Measurements from ENCODE around the gene RAB36.

DNA sequence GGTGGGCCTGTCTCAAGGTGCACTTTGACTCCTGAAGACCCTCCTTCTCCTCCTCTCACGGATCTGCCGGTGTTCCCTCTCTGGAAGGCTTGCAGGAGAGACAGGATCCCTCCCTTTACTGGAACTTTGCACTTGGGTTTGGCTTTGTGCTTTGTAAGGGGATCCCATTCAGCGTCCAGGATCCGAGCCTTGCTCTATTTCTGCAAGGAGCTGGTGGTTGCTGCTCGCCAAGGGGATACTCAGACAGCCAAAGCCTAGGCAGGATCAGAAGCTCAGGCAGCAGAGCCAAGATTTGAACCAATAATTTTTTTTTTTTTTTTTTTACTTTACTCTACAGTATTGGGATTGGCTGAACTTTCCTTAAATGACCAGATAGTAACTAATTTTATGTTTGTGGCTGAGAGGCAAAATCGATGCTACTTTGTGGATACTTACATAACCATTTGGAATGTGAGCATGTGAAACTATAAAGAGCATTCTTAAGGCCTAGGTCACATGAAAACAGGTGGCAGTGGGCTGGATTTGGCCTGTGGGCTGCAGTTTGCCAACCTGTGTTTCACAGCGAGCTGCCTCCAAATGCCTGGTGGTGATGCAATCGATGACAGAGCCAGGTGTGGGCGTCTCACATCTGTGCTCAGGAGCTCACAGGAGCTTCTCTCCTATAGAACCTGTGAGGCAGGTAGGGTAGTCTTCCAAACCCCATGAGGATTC lies 60.2 kb downstream of the RAB36 start:
- TF ChIP-seq TCF7 (IDR thresholded peaks at IDR 0.05; ENCODE audit: borderline replicate concordance) (no peak), POLR2AphosphoS5 (IDR thresholded peaks at IDR 0.05; ENCODE audit: control insufficient read depth, insufficient read depth, low read depth, low read length) (no peak), MYC (IDR thresholded peaks at IDR 0.05; ENCODE audit: low read depth, low read length) (no peak), MYC (CRISPR knock-in tag; IDR thresholded peaks at IDR 0.05; ENCODE audit: borderline replicate concordance, low read depth) (no peak), TOE1 (IDR thresholded peaks at IDR 0.05; ENCODE audit: borderline replicate concordance) (no peak), TOE1 (CRISPR knock-in tag; IDR thresholded peaks at IDR 0.05; ENCODE audit: borderline replicate concordance, low read depth) (no peak), CEBPB (tag; IDR thresholded peaks at IDR 0.05) (no peak)

All from K562 (cell line).